Transverse colon (tissue), 3 donors: ENCODE data around the gene FANK1.

Experiments
- EP300 ChIP-seq: sonication (generic); formaldehyde crosslinking; IDR thresholded peaks from one replicate; pipeline ENCODE4 v1.6.1; 2017; ENCODE audit warnings: antibody characterized with exemption, low read depth
- POLR2A ChIP-seq: fragments of 450-650 bp; IDR thresholded peaks from one replicate; pipeline ENCODE4 v1.6.1; 2016; ENCODE audit warnings: antibody characterized with exemption, mild to moderate bottlenecking, moderate library complexity
- TF ChIP-seq, protein P1 (sequence below), 5 experiments: fragments of 200-600 bp in 3 of 5; fragments of 450-650 bp in 2 of 5; sonication (generic) in 3 of 5; IDR thresholded peaks; 1 replicate in 2 of 5; 2 replicates in 3 of 5; pipeline ENCODE4 v1.5.1; 2016 to 2017; ENCODE audit warnings: antibody characterized with exemption in 5 of 5, inconsistent platforms in 3 of 5, mild to moderate bottlenecking in 2 of 5, moderate library complexity in 1 of 5

DNA sequence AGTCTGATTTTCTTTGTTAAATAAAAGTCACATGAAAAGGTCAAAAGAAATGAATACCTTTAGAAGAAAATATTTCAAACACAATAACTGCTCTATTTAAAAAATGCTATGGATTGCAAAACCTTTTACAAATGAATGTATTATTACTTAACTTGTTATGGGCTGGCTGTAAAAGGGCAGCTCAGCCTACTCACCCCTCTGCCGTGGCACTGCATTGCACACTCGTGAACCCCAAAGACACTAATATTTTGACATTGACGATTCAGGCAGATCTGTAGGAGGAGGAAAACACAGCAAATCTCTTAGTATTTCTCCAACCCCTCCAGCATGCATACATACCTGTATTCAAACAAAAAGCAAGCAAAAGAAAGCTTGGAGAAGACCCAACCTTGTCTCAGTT lies 149.5 kb downstream of the FANK1 start:
- TF ChIP-seq, protein P1, sequence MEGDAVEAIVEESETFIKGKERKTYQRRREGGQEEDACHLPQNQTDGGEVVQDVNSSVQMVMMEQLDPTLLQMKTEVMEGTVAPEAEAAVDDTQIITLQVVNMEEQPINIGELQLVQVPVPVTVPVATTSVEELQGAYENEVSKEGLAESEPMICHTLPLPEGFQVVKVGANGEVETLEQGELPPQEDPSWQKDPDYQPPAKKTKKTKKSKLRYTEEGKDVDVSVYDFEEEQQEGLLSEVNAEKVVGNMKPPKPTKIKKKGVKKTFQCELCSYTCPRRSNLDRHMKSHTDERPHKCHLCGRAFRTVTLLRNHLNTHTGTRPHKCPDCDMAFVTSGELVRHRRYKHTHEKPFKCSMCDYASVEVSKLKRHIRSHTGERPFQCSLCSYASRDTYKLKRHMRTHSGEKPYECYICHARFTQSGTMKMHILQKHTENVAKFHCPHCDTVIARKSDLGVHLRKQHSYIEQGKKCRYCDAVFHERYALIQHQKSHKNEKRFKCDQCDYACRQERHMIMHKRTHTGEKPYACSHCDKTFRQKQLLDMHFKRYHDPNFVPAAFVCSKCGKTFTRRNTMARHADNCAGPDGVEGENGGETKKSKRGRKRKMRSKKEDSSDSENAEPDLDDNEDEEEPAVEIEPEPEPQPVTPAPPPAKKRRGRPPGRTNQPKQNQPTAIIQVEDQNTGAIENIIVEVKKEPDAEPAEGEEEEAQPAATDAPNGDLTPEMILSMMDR (IDR thresholded peaks at IDR 0.05) = no peak
- TF ChIP-seq POLR2A (no peak), EP300 (no peak)
